SK-N-SH (cell line): ENCODE results near the gene NHERF2. TPM values are rescaled to one million over a fixed set of nuclear protein-coding genes. Genes with fewer than 3 reads are reported as not detected.

Experiments used
- CTCF ChIA-PET: fragments of 300-600, 350-600 bp; formaldehyde crosslinking; extraction: SDS; loops from one replicate; lab custom pipeline; 2021; lab: Yijun Ruan, JAX
- POLR2A ChIA-PET: fragments of 350-600 bp; sonication (Branson Sonifier 250); formaldehyde crosslinking; extraction: SDS; loops from one replicate; lab custom pipeline; 2020; ENCODE audit warnings: antibody characterized with exemption, inconsistent platforms; lab: Yijun Ruan, JAX
- DNase-seq: peaks from one replicate; pipeline ENCODE4 v3.0.0; 2012
- H2AFZ ChIP-seq: fragments of 200-600 bp; sonication (generic); 2 replicates; pipeline ENCODE4 v1.8.1; 2016; ENCODE audit warnings: antibody characterized with exemption, mild to moderate bottlenecking, low read depth
- H3F3A ChIP-seq: fragments of 200-600 bp; sonication (generic); replicated peaks from 2 replicates; pipeline ENCODE3; 2016; ENCODE audit warnings: antibody characterized with exemption, mild to moderate bottlenecking; ENCODE audit not compliant: insufficient read depth
- H3K27ac ChIP-seq, 2 experiments: fragments of 200-500 bp in 1 of 2; fragments of 200-600 bp in 1 of 2; sonication (Bioruptor generic) in 1 of 2; sonication (generic), shearing (Covaris generic) in 1 of 2; 2 replicates each; pipeline versions ENCODE4 v1.5.1 to v1.6.1; 2014 to 2016; ENCODE audit warnings: low read depth in 2 of 2, inconsistent platforms in 1 of 2, low read length in 1 of 2, mild to moderate bottlenecking in 1 of 2, mixed read lengths in 1 of 2
- H3K27me3 ChIP-seq: fragments of 200-600 bp; sonication (generic), shearing (Covaris generic); 2 replicates; pipeline ENCODE4 v1.6.1; 2016; ENCODE audit warnings: mixed run types; ENCODE audit not compliant: insufficient read depth
- H3K36me3 ChIP-seq, 2 experiments: fragments of 200-500 bp in 1 of 2; fragments of 200-600 bp in 1 of 2; sonication (Bioruptor generic) in 1 of 2; sonication (generic) in 1 of 2; replicated peaks in 1 of 2; 2 replicates each; pipeline versions ENCODE3 to v1.5.1; 2014 to 2016; ENCODE audit warnings: low read length in 1 of 2, mild to moderate bottlenecking in 1 of 2; ENCODE audit not compliant: insufficient read depth in 2 of 2, control insufficient read depth in 1 of 2
- H3K4me1 ChIP-seq, 2 experiments: fragments of 200-500 bp in 1 of 2; fragments of 200-600 bp in 1 of 2; sonication (Bioruptor generic) in 1 of 2; sonication (generic), shearing (Covaris generic) in 1 of 2; 2 replicates each; pipeline versions ENCODE4 v1.5.1 to v1.6.1; 2014 to 2016; ENCODE audit warnings: low read depth in 1 of 2, low read length in 1 of 2, mixed run types in 1 of 2; ENCODE audit not compliant: insufficient read depth in 2 of 2, control insufficient read depth in 1 of 2
- H3K4me2 ChIP-seq: fragments of 200-600 bp; sonication (generic), shearing (Covaris generic); 2 replicates; pipeline ENCODE4 v1.6.1; 2017; ENCODE audit warnings: mixed run types
- H3K4me3 ChIP-seq, 2 experiments: fragments of 200-500 bp in 1 of 2; fragments of 200-600 bp in 1 of 2; sonication (Bioruptor generic) in 1 of 2; sonication (generic), shearing (Covaris generic) in 1 of 2; 2 replicates each; pipeline versions ENCODE4 v1.5.1 to v1.8.1; 2014 to 2016; ENCODE audit warnings: low read depth in 2 of 2, inconsistent platforms in 1 of 2, low read length in 1 of 2, mild to moderate bottlenecking in 1 of 2, mixed read lengths in 1 of 2, moderate library complexity in 1 of 2
- H3K79me2 ChIP-seq: fragments of 200-600 bp; sonication (generic); 2 replicates; pipeline ENCODE4 v1.8.1; 2017; ENCODE audit warnings: mild to moderate bottlenecking; ENCODE audit not compliant: insufficient read depth
- H3K9ac ChIP-seq: fragments of 200-600 bp; sonication (generic); 2 replicates; pipeline ENCODE4 v1.6.1; 2017; ENCODE audit warnings: mixed run types
- H3K9me2 ChIP-seq: fragments of 200-600 bp; sonication (generic); 2 replicates; pipeline ENCODE4 v1.6.1; 2017; ENCODE audit warnings: mixed run types
- H3K9me3 ChIP-seq: fragments of 200-600 bp; sonication (generic); 2 replicates; pipeline ENCODE4 v1.6.1; 2017; ENCODE audit warnings: mixed run types, mild to moderate bottlenecking, moderate library complexity
- H4K20me1 ChIP-seq: fragments of 200-600 bp; sonication (generic); 2 replicates; pipeline ENCODE4 v1.6.1; 2017; ENCODE audit warnings: mild to moderate bottlenecking, mixed run types; ENCODE audit not compliant: insufficient read depth
- CHD2 ChIP-seq: fragments of 150-350 bp; IDR thresholded peaks from 2 replicates; pipeline ENCODE4 v1.6.1; 2018; ENCODE audit warnings: low read length; ENCODE audit not compliant: partially characterized antibody
- EP300 ChIP-seq, 2 experiments: IDR thresholded peaks; 2 replicates each; pipeline versions ENCODE4 v1.4.0 to v1.6.1; 2012; ENCODE audit warnings: borderline replicate concordance in 1 of 2, low read depth in 1 of 2, low read length in 1 of 2
- FOXM1 ChIP-seq: IDR thresholded peaks from 2 replicates; pipeline ENCODE4 v1.4.0; 2012; ENCODE audit warnings: low read depth, mild to moderate bottlenecking
- GABPA ChIP-seq: IDR thresholded peaks from 2 replicates; pipeline ENCODE4 v1.4.0; 2012; ENCODE audit warnings: low read depth, mild to moderate bottlenecking
- JUND ChIP-seq: IDR thresholded peaks from 2 replicates; pipeline ENCODE4 v1.4.0; 2012
- MXI1 ChIP-seq: IDR thresholded peaks from 2 replicates; pipeline ENCODE4 v1.6.1; 2012; ENCODE audit warnings: mild to moderate bottlenecking, low read depth, low read length, improper control_type of control experiment
- NFIC ChIP-seq: IDR thresholded peaks from 2 replicates; pipeline ENCODE4 v1.4.0; 2012; ENCODE audit warnings: borderline replicate concordance
- NRF1 ChIP-seq: IDR thresholded peaks from 2 replicates; pipeline ENCODE4 v1.6.1; 2012; ENCODE audit warnings: low read depth, mild to moderate bottlenecking, low read length
- RFX5 ChIP-seq: IDR thresholded peaks from 2 replicates; pipeline ENCODE4 v1.6.1; 2012; ENCODE audit warnings: mild to moderate bottlenecking, improper control_type of control experiment, low read length
- RXRA ChIP-seq: IDR thresholded peaks from 2 replicates; pipeline ENCODE4 v1.4.0; 2012; ENCODE audit warnings: low read depth, mild to moderate bottlenecking, borderline replicate concordance
- SIN3A ChIP-seq: IDR thresholded peaks from 2 replicates; pipeline ENCODE4 v1.6.1; 2012; ENCODE audit warnings: low read depth, mild to moderate bottlenecking, low read length, moderate library complexity, borderline replicate concordance
- TCF12 ChIP-seq: IDR thresholded peaks from 2 replicates; pipeline ENCODE4 v1.4.0; 2012
- TEAD4 ChIP-seq: IDR thresholded peaks from 2 replicates; pipeline ENCODE4 v1.4.0; 2012; ENCODE audit warnings: mild to moderate bottlenecking, borderline replicate concordance; ENCODE audit not compliant: insufficient read depth
- WGBS: methylation state at CpG from one replicate; pipeline ENCODE4 v1.1.6; 2017; ENCODE audit warnings: low lambda C conversion rate; 5-methylcytosine and 5-hydroxymethylcytosine counted together
- polyA plus RNA-seq, 3 experiments: library from polyadenylated mRNA; depleted of rRNA; stranded (reverse); fragments of >200 nt; gene quantifications; 2 replicates each; pipeline ENCODE4 v1.2.3, GENCODE V29; 2012
- TF ChIP-seq, protein P1 (sequence below): IDR thresholded peaks from 2 replicates; pipeline ENCODE4 v1.6.1; 2012; ENCODE audit warnings: mild to moderate bottlenecking, low read depth, low read length, moderate library complexity
- TF ChIP-seq, protein P2 (sequence below): fragments of 200-600 bp; sonication (generic); IDR thresholded peaks from 2 replicates; pipeline ENCODE4 v1.6.1; 2017; ENCODE audit warnings: antibody characterized with exemption, mild to moderate bottlenecking, moderate library complexity
- TF ChIP-seq, protein P3 (sequence below): IDR thresholded peaks from 2 replicates; pipeline ENCODE4 v1.4.0; 2012; ENCODE audit warnings: low read depth, borderline replicate concordance
- TF ChIP-seq, protein P4 (sequence below): IDR thresholded peaks from 2 replicates; pipeline ENCODE4; 2012

The NHERF2 gene
- polyA plus RNA-seq, 1 of the 3 experiments (the other 2 are of a cell fraction): 53.8 TPM

DNA sequence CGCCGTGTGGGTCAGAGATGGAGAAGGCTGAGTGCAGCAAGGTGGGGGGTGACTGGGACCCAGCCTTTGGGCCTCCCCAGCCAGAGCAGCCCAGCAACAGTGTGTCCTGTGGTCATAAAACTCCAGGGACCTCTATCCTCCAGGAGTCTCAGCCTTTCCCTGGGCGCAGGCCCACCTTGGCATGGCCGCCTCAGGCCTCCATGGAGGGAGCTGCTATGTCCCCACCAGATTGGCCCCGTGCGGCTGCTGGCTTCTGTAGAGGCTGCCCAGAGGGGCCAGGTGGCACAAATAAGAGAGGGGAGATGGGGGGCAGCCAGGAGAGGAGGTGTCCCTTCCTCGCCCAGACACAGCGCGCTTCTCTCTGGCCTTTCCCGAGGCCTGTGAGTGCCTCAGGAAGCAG lies 39.5 kb upstream of the NHERF2 start:
- no peak overlapping the region for H3K4me3 ChIP-seq
- DNase-seq: no peak
- H3K79me2 ChIP-seq: peaks cover 19% of the 10 kb centered on the region; the same call in 1 of the 2 replicates
- peaks cover 5 to 13% of the 10 kb centered on the region in 2 experiments for H3K36me3 ChIP-seq
- H3K4me1 ChIP-seq: peaks cover 8 to 34% of the 10 kb centered on the region in 2 experiments; a peak in 2 of 4 replicates
- TF ChIP-seq RFX5 (no peak), TCF12 (no peak), RXRA (no peak), MXI1 (no peak), CHD2 (no peak), TEAD4 (no peak), EP300 (IDR thresholded peaks at IDR 0.05; ENCODE audit: borderline replicate concordance in 1 of 2, low read depth in 1 of 2, low read length in 1 of 2) (no peak), NFIC (no peak), GABPA (no peak), NRF1 (no peak), FOXM1 (no peak), SIN3A (no peak), JUND (no peak)
- TF ChIP-seq, protein P1, sequence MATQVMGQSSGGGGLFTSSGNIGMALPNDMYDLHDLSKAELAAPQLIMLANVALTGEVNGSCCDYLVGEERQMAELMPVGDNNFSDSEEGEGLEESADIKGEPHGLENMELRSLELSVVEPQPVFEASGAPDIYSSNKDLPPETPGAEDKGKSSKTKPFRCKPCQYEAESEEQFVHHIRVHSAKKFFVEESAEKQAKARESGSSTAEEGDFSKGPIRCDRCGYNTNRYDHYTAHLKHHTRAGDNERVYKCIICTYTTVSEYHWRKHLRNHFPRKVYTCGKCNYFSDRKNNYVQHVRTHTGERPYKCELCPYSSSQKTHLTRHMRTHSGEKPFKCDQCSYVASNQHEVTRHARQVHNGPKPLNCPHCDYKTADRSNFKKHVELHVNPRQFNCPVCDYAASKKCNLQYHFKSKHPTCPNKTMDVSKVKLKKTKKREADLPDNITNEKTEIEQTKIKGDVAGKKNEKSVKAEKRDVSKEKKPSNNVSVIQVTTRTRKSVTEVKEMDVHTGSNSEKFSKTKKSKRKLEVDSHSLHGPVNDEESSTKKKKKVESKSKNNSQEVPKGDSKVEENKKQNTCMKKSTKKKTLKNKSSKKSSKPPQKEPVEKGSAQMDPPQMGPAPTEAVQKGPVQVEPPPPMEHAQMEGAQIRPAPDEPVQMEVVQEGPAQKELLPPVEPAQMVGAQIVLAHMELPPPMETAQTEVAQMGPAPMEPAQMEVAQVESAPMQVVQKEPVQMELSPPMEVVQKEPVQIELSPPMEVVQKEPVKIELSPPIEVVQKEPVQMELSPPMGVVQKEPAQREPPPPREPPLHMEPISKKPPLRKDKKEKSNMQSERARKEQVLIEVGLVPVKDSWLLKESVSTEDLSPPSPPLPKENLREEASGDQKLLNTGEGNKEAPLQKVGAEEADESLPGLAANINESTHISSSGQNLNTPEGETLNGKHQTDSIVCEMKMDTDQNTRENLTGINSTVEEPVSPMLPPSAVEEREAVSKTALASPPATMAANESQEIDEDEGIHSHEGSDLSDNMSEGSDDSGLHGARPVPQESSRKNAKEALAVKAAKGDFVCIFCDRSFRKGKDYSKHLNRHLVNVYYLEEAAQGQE: no peak
- TF ChIP-seq, protein P2, sequence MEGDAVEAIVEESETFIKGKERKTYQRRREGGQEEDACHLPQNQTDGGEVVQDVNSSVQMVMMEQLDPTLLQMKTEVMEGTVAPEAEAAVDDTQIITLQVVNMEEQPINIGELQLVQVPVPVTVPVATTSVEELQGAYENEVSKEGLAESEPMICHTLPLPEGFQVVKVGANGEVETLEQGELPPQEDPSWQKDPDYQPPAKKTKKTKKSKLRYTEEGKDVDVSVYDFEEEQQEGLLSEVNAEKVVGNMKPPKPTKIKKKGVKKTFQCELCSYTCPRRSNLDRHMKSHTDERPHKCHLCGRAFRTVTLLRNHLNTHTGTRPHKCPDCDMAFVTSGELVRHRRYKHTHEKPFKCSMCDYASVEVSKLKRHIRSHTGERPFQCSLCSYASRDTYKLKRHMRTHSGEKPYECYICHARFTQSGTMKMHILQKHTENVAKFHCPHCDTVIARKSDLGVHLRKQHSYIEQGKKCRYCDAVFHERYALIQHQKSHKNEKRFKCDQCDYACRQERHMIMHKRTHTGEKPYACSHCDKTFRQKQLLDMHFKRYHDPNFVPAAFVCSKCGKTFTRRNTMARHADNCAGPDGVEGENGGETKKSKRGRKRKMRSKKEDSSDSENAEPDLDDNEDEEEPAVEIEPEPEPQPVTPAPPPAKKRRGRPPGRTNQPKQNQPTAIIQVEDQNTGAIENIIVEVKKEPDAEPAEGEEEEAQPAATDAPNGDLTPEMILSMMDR: no peak
- TF ChIP-seq, protein P3, sequence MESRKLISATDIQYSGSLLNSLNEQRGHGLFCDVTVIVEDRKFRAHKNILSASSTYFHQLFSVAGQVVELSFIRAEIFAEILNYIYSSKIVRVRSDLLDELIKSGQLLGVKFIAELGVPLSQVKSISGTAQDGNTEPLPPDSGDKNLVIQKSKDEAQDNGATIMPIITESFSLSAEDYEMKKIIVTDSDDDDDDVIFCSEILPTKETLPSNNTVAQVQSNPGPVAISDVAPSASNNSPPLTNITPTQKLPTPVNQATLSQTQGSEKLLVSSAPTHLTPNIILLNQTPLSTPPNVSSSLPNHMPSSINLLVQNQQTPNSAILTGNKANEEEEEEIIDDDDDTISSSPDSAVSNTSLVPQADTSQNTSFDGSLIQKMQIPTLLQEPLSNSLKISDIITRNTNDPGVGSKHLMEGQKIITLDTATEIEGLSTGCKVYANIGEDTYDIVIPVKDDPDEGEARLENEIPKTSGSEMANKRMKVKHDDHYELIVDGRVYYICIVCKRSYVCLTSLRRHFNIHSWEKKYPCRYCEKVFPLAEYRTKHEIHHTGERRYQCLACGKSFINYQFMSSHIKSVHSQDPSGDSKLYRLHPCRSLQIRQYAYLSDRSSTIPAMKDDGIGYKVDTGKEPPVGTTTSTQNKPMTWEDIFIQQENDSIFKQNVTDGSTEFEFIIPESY: no peak
- TF ChIP-seq, protein P4, sequence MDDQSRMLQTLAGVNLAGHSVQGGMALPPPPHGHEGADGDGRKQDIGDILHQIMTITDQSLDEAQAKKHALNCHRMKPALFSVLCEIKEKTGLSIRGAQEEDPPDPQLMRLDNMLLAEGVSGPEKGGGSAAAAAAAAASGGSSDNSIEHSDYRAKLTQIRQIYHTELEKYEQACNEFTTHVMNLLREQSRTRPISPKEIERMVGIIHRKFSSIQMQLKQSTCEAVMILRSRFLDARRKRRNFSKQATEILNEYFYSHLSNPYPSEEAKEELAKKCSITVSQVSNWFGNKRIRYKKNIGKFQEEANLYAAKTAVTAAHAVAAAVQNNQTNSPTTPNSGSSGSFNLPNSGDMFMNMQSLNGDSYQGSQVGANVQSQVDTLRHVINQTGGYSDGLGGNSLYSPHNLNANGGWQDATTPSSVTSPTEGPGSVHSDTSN: no peak
- peaks cover 13% of the 10 kb centered on the region for H3F3A ChIP-seq
- no peaks in the 10 kb centered on the region for H3K9me2 ChIP-seq
- no peaks in the 10 kb centered on the region for H4K20me1 ChIP-seq
- ChIA-PET POLR2A (interaction anchor here (1.0 to 1.4 kb wide), 2 partner anchors 15 to 22 kb away, joined by 4 to 5 read pairs; partner anchors contain the start of genes RPS2 and TBL3), CTCF (interaction anchor here (0.8 to 12.9 kb wide), 2 partner anchors 17 to 220 kb away, joined by 3 to 108 read pairs; no protein-coding TSS in a partner anchor)
- H3K27me3 ChIP-seq: no peaks in the 10 kb centered on the region
- whole genome bisulfite sequencing: 89% methylated on average over 3 of the region's 10 CpGs
- H2AFZ ChIP-seq: no peak overlapping the region
- no peaks in the 10 kb centered on the region for H3K9me3 ChIP-seq
- no peak overlapping the region for H3K27ac ChIP-seq
- H3K9ac ChIP-seq: no peak overlapping the region
- H3K4me2 ChIP-seq: no peak overlapping the region
